B cell (primary cell): ENCODE results near the gene ERMARD.

Experiments
- CTCF ChIP-seq: fragments of 200-600 bp; IDR thresholded peaks from one replicate; pipeline ENCODE4 v1.8.0; 2022; ENCODE audit warnings: antibody characterized with exemption, mild to moderate bottlenecking
- EZH2 ChIP-seq: IDR thresholded peaks from 2 replicates; pipeline ENCODE4 v1.6.1; 2012; ENCODE audit warnings: borderline replicate concordance, low read depth, mild to moderate bottlenecking, moderate library complexity, low read length; ENCODE audit not compliant: insufficient read depth, poor library complexity, severe bottlenecking

- TF ChIP-seq EZH2 (no peak), CTCF (no peak)
Observed at GRCh38 chr6:169766232-169766631, 14.8 kb downstream of the ERMARD start.
